OCI-LY3 (cell line): Measurements from ENCODE around the gene PTPRD.

Experiments
- H2AFZ ChIP-seq: fragments of 200-600, 300-600 bp; shearing (Covaris generic); 2 replicates; pipeline ENCODE4 v1.6.0; 2014; ENCODE audit warnings: antibody characterized with exemption, low read depth, low read length
- H3K27ac ChIP-seq: fragments of 200-600, 300-600 bp; sonication (generic); 2 replicates; pipeline ENCODE4 v1.5.1; 2014; ENCODE audit warnings: mild to moderate bottlenecking, low read length, moderate library complexity, mixed read lengths
- H3K27me3 ChIP-seq: fragments of 200-600, 300-600 bp; sonication (generic); 2 replicates; pipeline ENCODE4 v1.6.1; 2014; ENCODE audit warnings: low read depth, low read length, mixed read lengths
- H3K36me3 ChIP-seq: fragments of 200-600, 300-600 bp; sonication (generic); replicated peaks from 2 replicates; pipeline ENCODE3; 2014; ENCODE audit warnings: low read depth, low read length, mixed read lengths
- H3K4me1 ChIP-seq: fragments of 300-600, 200-600 bp; sonication (generic); 2 replicates; pipeline ENCODE4 v1.6.1; 2014; ENCODE audit warnings: low read length, mixed read lengths
- H3K4me2 ChIP-seq: fragments of 200-600, 300-600 bp; sonication (generic); 2 replicates; pipeline ENCODE4 v1.6.1; 2014; ENCODE audit warnings: low read length, mixed read lengths
- H3K4me3 ChIP-seq: fragments of 300-600, 200-600 bp; sonication (generic); 2 replicates; pipeline ENCODE4 v1.5.1; 2014; ENCODE audit warnings: antibody characterized with exemption, mild to moderate bottlenecking, low read length, moderate library complexity
- H3K79me2 ChIP-seq: fragments of 300-600, 200-600 bp; shearing (Covaris generic); 2 replicates; pipeline ENCODE4 v1.6.1; 2014; ENCODE audit warnings: mild to moderate bottlenecking, low read length, mixed read lengths
- H3K9ac ChIP-seq: fragments of 300-600, 200-600 bp; shearing (Covaris generic); 2 replicates; pipeline ENCODE4 v1.6.0; 2014; ENCODE audit warnings: mild to moderate bottlenecking, low read length, moderate library complexity
- H3K9me3 ChIP-seq: fragments of 200-600, 300-600 bp; shearing (Covaris generic); 2 replicates; pipeline ENCODE4 v1.6.1; 2014; ENCODE audit warnings: low read length, mixed read lengths; ENCODE audit not compliant: insufficient read depth
- H4K20me1 ChIP-seq: fragments of 200-600, 300-600 bp; sonication (generic); 2 replicates; pipeline ENCODE4 v1.6.1; 2016; ENCODE audit warnings: low read length, mixed read lengths; ENCODE audit not compliant: insufficient read depth
- EZH2phosphoT487 ChIP-seq: fragments of 200-600 bp; shearing (Covaris generic); IDR thresholded peaks from 2 replicates; pipeline ENCODE4 v1.6.1; 2018; ENCODE audit warnings: antibody characterized with exemption, mixed run types, low read depth
- TF ChIP-seq, protein P1 (sequence below): fragments of 200-600, 300-600 bp; sonication (generic); IDR thresholded peaks from 2 replicates; pipeline ENCODE4 v1.5.1; 2014; ENCODE audit warnings: antibody characterized with exemption, low read length, low read depth

PTPRD gene

DNA sequence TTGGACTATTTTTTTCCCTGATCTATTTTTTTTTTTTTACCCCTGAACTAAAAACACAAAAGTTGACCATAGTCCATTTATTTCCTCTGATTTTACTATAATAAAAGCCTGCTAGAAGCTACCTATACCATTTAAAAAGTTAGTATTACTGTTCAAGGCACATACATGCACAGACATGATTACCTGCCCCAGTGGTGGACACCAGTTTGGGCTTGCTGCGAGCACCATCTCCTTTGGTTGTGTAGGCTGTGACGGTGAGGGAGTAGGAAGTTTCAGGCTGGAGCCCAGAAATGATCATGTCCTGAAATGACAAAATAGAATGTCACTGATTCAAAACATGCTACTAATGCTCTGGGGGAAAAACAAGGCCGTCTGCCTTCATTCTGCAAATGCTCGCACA, 2120.1 kb downstream of the PTPRD start:
- H3K9ac ChIP-seq = no peak overlapping the region
- H3K36me3 ChIP-seq = no peaks in the 10 kb centered on the region
- H3K27me3 ChIP-seq = no peaks in the 10 kb centered on the region
- no peaks in the 10 kb centered on the region for H3K4me1 ChIP-seq
- no peaks in the 10 kb centered on the region for H4K20me1 ChIP-seq
- TF ChIP-seq, protein P1, sequence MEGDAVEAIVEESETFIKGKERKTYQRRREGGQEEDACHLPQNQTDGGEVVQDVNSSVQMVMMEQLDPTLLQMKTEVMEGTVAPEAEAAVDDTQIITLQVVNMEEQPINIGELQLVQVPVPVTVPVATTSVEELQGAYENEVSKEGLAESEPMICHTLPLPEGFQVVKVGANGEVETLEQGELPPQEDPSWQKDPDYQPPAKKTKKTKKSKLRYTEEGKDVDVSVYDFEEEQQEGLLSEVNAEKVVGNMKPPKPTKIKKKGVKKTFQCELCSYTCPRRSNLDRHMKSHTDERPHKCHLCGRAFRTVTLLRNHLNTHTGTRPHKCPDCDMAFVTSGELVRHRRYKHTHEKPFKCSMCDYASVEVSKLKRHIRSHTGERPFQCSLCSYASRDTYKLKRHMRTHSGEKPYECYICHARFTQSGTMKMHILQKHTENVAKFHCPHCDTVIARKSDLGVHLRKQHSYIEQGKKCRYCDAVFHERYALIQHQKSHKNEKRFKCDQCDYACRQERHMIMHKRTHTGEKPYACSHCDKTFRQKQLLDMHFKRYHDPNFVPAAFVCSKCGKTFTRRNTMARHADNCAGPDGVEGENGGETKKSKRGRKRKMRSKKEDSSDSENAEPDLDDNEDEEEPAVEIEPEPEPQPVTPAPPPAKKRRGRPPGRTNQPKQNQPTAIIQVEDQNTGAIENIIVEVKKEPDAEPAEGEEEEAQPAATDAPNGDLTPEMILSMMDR = no peak
- TF ChIP-seq EZH2phosphoT487 = no peak
- H2AFZ ChIP-seq = no peak overlapping the region
- no peak overlapping the region for H3K27ac ChIP-seq
- no peaks in the 10 kb centered on the region for H3K9me3 ChIP-seq
- H3K4me2 ChIP-seq = no peak overlapping the region
- H3K4me3 ChIP-seq = no peak overlapping the region
- no peaks in the 10 kb centered on the region for H3K79me2 ChIP-seq

DNA sequence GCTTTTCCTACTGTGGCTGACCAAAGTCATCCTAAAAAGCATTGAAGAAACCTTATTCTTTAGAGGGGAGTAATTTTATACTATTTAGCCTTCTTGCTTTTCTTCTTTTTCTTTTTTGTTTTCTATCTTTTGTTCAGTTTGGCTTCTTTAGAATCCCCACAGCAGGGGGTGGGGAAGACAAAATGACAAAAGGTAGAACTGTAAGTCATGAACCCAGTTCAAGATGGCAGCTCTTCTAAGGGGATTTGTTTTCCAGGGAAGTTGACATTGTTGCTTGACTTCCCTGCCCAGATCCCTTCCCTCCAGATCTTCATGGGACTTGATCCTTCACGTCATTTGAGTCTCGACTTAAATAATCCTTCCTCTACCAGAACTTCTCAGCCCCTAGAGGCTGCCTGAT, 2120.8 kb downstream of the PTPRD start:
- Histone ChIP-seq H3K27me3 (no peaks in the 10 kb centered on the region), H3K79me2 (no peaks in the 10 kb centered on the region), H2AFZ (no peak overlapping the region), H3K4me3 (no peak overlapping the region), H4K20me1 (no peaks in the 10 kb centered on the region), H3K4me2 (no peak overlapping the region), H3K4me1 (no peaks in the 10 kb centered on the region), H3K36me3 (no peaks in the 10 kb centered on the region), H3K27ac (no peak overlapping the region), H3K9me3 (no peaks in the 10 kb centered on the region), H3K9ac (no peak overlapping the region)
- TF ChIP-seq, protein P1 = no peak
- no peak for TF ChIP-seq EZH2phosphoT487

- H3K27me3 ChIP-seq = no peaks in the 10 kb centered on the region
- H3K9ac ChIP-seq = no peak overlapping the region
- no peak overlapping the region for H3K4me3 ChIP-seq
- H4K20me1 ChIP-seq = no peaks in the 10 kb centered on the region
- no peaks in the 10 kb centered on the region for H3K9me3 ChIP-seq
- no peaks in the 10 kb centered on the region for H3K36me3 ChIP-seq
- H3K4me1 ChIP-seq = no peaks in the 10 kb centered on the region
- TF ChIP-seq EZH2phosphoT487 = no peak
- TF ChIP-seq, protein P1 = no peak
- H3K4me2 ChIP-seq = no peak overlapping the region
- H3K79me2 ChIP-seq = no peaks in the 10 kb centered on the region
- no peak overlapping the region for H3K27ac ChIP-seq
- H2AFZ ChIP-seq = no peak overlapping the region
These were observed 2121.2 kb downstream of the PTPRD start for GRCh38 chr9:8491563-8491962.

GRCh38 chr9:8489835-8490234, 2123.0 kb downstream of the PTPRD start:
- TF ChIP-seq EZH2phosphoT487 = no peak
- TF ChIP-seq, protein P1 = no peak
- Histone ChIP-seq H3K4me2 (no peak overlapping the region), H3K9ac (no peak overlapping the region), H3K27ac (no peak overlapping the region), H4K20me1 (no peaks in the 10 kb centered on the region), H2AFZ (no peak overlapping the region), H3K9me3 (no peaks in the 10 kb centered on the region), H3K27me3 (no peaks in the 10 kb centered on the region), H3K4me1 (no peaks in the 10 kb centered on the region), H3K4me3 (no peak overlapping the region), H3K36me3 (no peaks in the 10 kb centered on the region), H3K79me2 (no peaks in the 10 kb centered on the region)
